Posterior cingulate gyrus (tissue), 11 donors: ENCODE results near the gene SLC2A2.

Experiments
- DNase-seq, 10 donors: peaks; one replicate each; pipeline versions ENCODE4 v3.0.0 to v3.0.0-alpha.2; 2020 to 2021; ENCODE audit warnings: mixed read lengths in 3 of 10
- intact Hi-C: fragments of 100-400 bp; cut with DNase I; formaldehyde crosslinking; loops from one replicate; pipeline ENCODE4 v1.15.1; 2023

Gene SLC2A2

GRCh38 chr3:170949211-170949610 lies 77.3 kb downstream of the SLC2A2 start:
- intact Hi-C loops, result no loop called here
- DNase-seq, result no peak

GRCh38 chr3:170947018-170947769 lies 79.3 kb downstream of the SLC2A2 start:
- intact Hi-C loops, result no loop called here
- peak in 2 of 10 donors; percentile 54 to 55 for DNase-seq
